Duodenal mucosa (tissue), 2 donors: ENCODE measurements around the gene KLRC2.
"Not testable (repeated sequence)": the region's sequence is repeated elsewhere in the genome, so short reads cannot be mapped to it uniquely, and the experiment has no call there.

Source experiments
- H3K27ac ChIP-seq: one replicate; pipeline ENCODE4 v1.7.0; 2013; ENCODE audit warnings: low read depth, low read length
- H3K27me3 ChIP-seq, 2 donors: one replicate each; pipeline ENCODE4 v1.7.0; 2013; ENCODE audit warnings: low read length in 2 of 2, control low read depth in 1 of 2; ENCODE audit not compliant: insufficient read depth in 2 of 2, control insufficient read depth in 1 of 2
- H3K36me3 ChIP-seq, 2 donors: one replicate each; pipeline ENCODE4 v1.7.0; 2013; ENCODE audit warnings: low read length in 2 of 2, control low read depth in 1 of 2; ENCODE audit not compliant: insufficient read depth in 2 of 2, control insufficient read depth in 1 of 2
- H3K4me1 ChIP-seq, 2 donors: one replicate each; pipeline ENCODE4 v1.7.0; 2013; ENCODE audit warnings: low read length in 2 of 2, control low read depth in 1 of 2; ENCODE audit not compliant: insufficient read depth in 2 of 2, control insufficient read depth in 1 of 2
- H3K4me3 ChIP-seq, 2 donors: one replicate each; pipeline ENCODE4 v1.7.0; 2013; ENCODE audit warnings: low read length in 2 of 2, low read depth in 1 of 2
- H3K9ac ChIP-seq, 2 donors: one replicate each; pipeline ENCODE4 v1.7.0; 2013; ENCODE audit warnings: low read length in 2 of 2, low read depth in 1 of 2
- H3K9me3 ChIP-seq, 2 donors: one replicate each; pipeline ENCODE4 v1.7.0; 2013; ENCODE audit warnings: low read length in 2 of 2, control low read depth in 1 of 2; ENCODE audit not compliant: control insufficient read depth in 1 of 2

KLRC2 gene

DNA sequence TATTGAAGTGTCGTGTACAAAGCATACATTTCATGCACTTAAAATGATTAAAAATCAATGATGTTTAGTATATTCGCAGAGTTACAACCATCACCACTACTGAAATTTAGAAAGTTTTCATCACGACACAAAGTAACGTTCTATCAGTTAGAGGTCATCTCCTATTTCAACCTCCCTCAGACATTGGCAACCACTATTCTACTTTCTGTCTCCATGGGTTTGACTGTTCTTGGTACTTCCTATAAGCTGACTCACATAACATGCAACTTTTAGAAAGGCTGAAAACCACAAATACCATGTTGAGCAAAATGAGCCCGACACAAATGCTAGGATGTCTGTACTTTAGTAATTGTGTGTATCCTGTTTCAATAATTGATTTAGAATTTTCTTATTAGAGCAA lies 10.2 kb upstream of the KLRC2 start:
- not testable (repeated sequence) for H3K36me3 ChIP-seq, H3K9me3 ChIP-seq, H3K4me1 ChIP-seq, H3K27ac ChIP-seq, H3K4me3 ChIP-seq, H3K9ac ChIP-seq, H3K27me3 ChIP-seq

DNA sequence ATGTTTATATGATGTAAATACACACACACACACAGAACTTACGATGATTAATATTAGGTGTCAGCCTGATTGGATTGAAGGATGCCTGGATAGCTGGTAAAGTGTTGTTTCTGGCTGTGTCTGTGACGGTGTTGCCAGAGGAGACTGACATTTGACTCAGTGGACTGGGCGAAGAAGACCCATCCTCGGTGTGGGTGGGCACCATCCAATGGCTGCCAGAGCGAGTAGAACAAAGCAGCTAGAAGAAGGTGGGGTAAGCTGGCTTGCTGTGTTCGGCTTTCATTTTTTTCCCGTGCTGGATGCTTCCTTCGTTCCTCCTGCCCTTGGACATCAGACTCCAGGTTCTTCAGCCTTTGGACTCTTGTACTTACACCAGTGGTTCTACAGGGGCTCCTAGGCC lies 5.3 kb upstream of the KLRC2 start:
- H3K27ac ChIP-seq, H3K27me3 ChIP-seq, H3K4me3 ChIP-seq, H3K9me3 ChIP-seq, H3K36me3 ChIP-seq, H3K4me1 ChIP-seq, H3K9ac ChIP-seq: not testable (repeated sequence)

DNA sequence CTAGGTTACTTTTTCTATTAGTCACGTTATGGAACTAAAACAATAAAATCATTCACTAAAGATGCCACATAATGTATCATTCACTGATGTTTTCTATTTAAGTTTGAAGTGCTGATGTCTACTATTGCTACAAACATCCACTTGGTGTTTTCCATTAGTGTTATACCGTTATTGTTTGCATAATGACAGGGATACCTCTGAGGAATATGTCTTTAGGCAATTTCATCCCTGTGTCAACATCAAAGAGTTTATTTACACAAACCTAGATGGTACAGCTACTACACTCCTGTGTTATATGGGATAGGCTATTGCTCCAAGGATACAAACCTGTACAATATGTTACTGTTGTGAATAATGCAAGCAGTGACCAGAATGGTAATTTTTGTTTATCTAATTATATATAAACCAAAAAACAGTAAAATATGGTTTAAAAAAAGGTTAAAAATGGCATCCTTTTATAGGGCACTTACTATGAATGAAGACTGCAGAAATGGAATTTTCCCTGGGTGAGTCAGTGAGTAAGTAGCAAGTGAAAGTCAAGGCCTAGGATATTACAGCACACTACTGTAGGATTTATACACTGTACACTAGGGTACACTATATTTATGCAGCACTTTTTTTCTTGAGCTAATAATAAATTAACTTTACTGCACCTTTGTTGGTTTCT lies 3.9 kb upstream of the KLRC2 start:
- H3K4me3 ChIP-seq, H3K27me3 ChIP-seq, H3K9me3 ChIP-seq, H3K4me1 ChIP-seq, H3K9ac ChIP-seq, H3K27ac ChIP-seq, H3K36me3 ChIP-seq: not testable (repeated sequence)

DNA sequence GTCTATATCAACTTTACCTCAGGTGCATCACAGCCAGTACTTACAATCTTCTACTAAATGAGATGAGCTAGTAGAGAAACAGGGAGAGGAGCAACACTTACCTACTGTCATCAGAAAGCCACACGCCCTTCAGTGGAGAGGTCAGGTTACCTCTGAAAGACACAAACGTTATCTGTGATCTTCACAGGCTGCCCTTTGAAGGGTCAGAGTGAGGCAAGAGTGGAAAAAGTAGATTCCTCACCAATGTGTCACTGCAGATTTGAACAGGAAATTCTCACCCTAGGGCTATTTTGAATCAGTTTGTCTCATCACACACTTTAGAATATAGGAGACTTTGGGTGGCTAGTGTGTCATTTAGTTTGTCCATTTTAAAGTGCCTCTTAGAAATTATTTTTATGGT lies 1.8 kb upstream of the KLRC2 start:
- H3K4me3 ChIP-seq, H3K36me3 ChIP-seq, H3K4me1 ChIP-seq: not testable (repeated sequence)

DNA sequence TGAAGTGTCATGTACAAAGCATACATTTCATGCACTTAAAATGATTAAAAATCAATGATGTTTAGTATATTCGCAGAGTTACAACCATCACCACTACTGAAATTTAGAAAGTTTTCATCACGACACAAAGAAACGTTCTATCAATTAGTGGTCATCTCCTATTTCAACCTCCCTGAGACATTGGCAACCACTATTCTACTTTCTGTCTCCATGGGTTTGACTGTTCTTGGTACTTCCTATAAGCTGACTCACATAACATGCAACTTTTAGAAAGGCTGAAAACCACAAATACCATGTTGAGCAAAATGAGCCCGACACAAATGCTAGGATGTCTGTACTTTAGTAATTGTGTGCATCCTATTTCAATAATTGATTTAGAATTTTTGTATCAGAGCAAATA lies 5.2 kb downstream of the KLRC2 start:
- H3K27me3 ChIP-seq, H3K27ac ChIP-seq, H3K4me1 ChIP-seq: not testable (repeated sequence)

More for the DNA sequence above, 1.8 kb upstream of the KLRC2 start:
- not testable (repeated sequence) for H3K27me3 ChIP-seq, H3K9ac ChIP-seq, H3K27ac ChIP-seq, H3K9me3 ChIP-seq

DNA sequence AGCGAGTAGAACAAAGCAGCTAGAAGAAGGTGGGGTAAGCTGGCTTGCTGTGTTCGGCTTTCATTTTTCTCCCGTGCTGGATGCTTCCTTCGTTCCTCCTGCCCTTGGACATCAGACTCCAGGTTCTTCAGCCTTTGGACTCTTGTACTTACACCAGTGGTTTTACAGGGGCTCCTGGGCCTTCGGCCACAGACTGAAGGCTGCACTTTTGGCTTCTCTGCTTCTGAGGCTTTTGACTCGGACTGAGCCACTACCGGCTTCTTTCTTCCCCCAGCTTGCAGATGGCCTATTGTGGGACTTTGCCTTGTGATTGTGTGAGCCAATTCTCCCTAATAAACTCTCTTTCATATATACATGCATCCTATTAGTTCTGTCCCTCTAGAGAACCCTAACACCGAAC lies 9.9 kb downstream of the KLRC2 start:
- not testable (repeated sequence) for H3K9me3 ChIP-seq, H3K9ac ChIP-seq, H3K36me3 ChIP-seq, H3K27me3 ChIP-seq, H3K4me1 ChIP-seq, H3K4me3 ChIP-seq, H3K27ac ChIP-seq

More for the DNA sequence above, 5.2 kb downstream of the KLRC2 start:
- H3K4me3 ChIP-seq, H3K9ac ChIP-seq, H3K9me3 ChIP-seq, H3K36me3 ChIP-seq: not testable (repeated sequence)

DNA sequence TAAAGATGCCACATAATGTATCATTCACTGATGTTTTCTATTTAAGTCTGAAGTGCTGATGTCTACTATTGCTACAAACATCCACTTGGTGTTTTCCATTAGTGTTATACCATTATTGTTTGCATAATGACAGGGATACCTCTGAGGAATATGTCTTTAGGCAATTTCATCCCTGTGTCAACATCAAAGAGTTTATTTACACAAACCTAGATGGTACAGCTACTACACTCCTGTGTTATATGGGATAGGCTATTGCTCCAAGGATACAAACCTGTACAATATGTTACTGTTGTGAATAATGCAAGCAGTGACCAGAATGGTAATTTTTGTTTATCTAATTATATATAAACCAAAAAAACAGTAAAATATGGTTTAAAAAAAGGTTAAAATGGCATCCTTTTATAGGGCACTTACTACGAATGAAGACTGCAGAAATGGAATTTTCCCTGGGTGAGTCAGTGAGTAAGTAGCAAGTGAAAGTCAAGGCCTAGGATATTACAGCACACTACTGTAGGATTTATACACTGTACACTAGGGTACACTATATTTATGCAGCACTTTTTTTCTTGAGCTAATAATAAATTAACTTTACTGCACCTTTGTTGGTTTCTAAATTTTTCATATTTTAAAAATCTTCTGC lies 11.4 kb downstream of the KLRC2 start:
- not testable (repeated sequence) for H3K27me3 ChIP-seq, H3K36me3 ChIP-seq, H3K4me3 ChIP-seq, H3K9ac ChIP-seq, H3K9me3 ChIP-seq, H3K27ac ChIP-seq, H3K4me1 ChIP-seq

DNA sequence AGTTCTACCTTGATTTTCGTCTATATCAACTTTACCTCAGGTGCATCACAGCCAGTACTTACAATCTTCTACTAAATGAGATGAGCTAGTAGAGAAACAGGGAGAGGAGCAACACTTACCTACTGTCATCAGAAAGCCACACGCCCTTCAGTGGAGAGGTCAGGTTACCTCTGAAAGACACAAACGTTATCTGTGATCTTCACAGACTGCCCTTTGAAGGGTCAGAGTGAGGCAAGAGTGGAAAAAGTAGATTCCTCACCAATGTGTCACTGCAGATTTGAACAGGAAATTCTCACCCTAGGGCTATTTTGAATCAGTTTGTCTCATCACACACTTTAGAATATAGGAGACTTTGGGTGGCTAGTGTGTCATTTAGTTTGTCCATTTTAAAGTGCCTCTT lies 13.7 kb downstream of the KLRC2 start:
- H3K4me3 ChIP-seq, H3K27ac ChIP-seq, H3K9ac ChIP-seq, H3K4me1 ChIP-seq, H3K9me3 ChIP-seq, H3K27me3 ChIP-seq, H3K36me3 ChIP-seq: not testable (repeated sequence)

DNA sequence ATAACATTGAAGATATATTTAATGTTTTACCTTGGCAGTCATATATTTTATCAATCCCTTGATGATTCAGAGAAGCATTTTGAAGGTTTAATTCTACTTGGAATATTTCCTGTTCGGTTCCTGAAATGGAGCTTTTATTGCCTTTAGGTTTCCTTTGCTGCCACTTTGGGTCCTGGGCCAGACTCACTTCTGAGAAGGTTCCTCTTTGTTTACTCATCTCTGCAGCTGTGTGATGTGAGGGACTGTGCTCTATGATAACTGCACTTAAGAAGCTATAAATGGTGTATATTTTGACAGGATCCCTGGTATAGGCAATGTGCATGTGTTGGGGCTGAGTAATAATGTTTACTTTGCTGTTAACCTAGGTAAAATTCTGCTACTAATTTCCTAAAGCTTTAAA lies 15.5 kb downstream of the KLRC2 start, which contains the start of gene KLRC3:
KLRC3 (minus strand) TSS at position 262 of the 400 bp plus-strand sequence; CDS start at position 217, 45 bp downstream.
- H3K4me1 ChIP-seq, H3K27me3 ChIP-seq, H3K36me3 ChIP-seq, H3K9ac ChIP-seq, H3K4me3 ChIP-seq, H3K27ac ChIP-seq, H3K9me3 ChIP-seq: not testable (repeated sequence)

DNA sequence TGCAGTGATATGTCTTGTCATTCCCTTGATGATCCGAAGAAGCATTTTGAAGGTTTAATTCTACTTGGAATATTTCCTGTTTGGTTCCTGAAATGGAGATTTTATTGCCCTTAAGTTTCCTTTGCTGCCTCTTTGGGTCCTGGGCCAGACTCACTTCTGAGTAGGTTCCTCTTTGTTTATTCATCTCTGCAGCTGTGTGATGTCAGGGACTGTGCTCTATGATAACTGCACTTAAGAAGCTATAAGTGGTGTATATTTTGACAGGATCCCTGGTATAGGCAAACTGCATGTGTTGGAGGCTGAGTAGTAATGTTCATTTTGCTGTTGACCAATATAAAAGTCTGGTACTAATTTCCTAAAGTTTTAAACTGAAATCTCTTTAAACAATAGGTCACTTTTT lies 26.4 kb downstream of the KLRC2 start, which contains the start of gene KLRC4:
KLRC4 (minus strand) TSS at position 366 of the 400 bp plus-strand sequence; CDS start at position 184, 182 bp downstream.
- Histone ChIP-seq H3K9me3 (no peaks in the 10 kb centered on the region), H3K9ac (no peak within 1 kb of the TSS), H3K27ac (no peak within 1 kb of the TSS), H3K36me3 (no peaks in the 10 kb centered on the region), H3K4me3 (no peak within 1 kb of the TSS), H3K27me3 (no peaks in the 10 kb centered on the region), H3K4me1 (no peaks in the 10 kb centered on the region)
